SK-N-SH (cell line): ENCODE measurements around the gene JADE3. TPM values are rescaled to one million over a fixed set of nuclear protein-coding genes. Genes with fewer than 3 reads are reported as not detected.

Experiments
- CTCF ChIA-PET: fragments of 300-600, 350-600 bp; formaldehyde crosslinking; extraction: SDS; loops from one replicate; lab custom pipeline; 2021; lab: Yijun Ruan, JAX
- POLR2A ChIA-PET: fragments of 350-600 bp; sonication (Branson Sonifier 250); formaldehyde crosslinking; extraction: SDS; loops from one replicate; lab custom pipeline; 2020; ENCODE audit warnings: antibody characterized with exemption, inconsistent platforms; lab: Yijun Ruan, JAX
- DNase-seq: peaks from one replicate; pipeline ENCODE4 v3.0.0; 2012
- H2AFZ ChIP-seq: fragments of 200-600 bp; sonication (generic); 2 replicates; pipeline ENCODE4 v1.8.1; 2016; ENCODE audit warnings: antibody characterized with exemption, mild to moderate bottlenecking, low read depth
- H3F3A ChIP-seq: fragments of 200-600 bp; sonication (generic); replicated peaks from 2 replicates; pipeline ENCODE3; 2016; ENCODE audit warnings: antibody characterized with exemption, mild to moderate bottlenecking; ENCODE audit not compliant: insufficient read depth
- H3K27ac ChIP-seq, 2 experiments: fragments of 200-500 bp in 1 of 2; fragments of 200-600 bp in 1 of 2; sonication (Bioruptor generic) in 1 of 2; sonication (generic), shearing (Covaris generic) in 1 of 2; 2 replicates each; pipeline versions ENCODE4 v1.5.1 to v1.6.1; 2014 to 2016; ENCODE audit warnings: low read depth in 2 of 2, inconsistent platforms in 1 of 2, low read length in 1 of 2, mild to moderate bottlenecking in 1 of 2, mixed read lengths in 1 of 2
- H3K27me3 ChIP-seq: fragments of 200-600 bp; sonication (generic), shearing (Covaris generic); 2 replicates; pipeline ENCODE4 v1.6.1; 2016; ENCODE audit warnings: mixed run types; ENCODE audit not compliant: insufficient read depth
- H3K36me3 ChIP-seq, 2 experiments: fragments of 200-500 bp in 1 of 2; fragments of 200-600 bp in 1 of 2; sonication (Bioruptor generic) in 1 of 2; sonication (generic) in 1 of 2; replicated peaks in 1 of 2; 2 replicates each; pipeline versions ENCODE3 to v1.5.1; 2014 to 2016; ENCODE audit warnings: low read length in 1 of 2, mild to moderate bottlenecking in 1 of 2; ENCODE audit not compliant: insufficient read depth in 2 of 2, control insufficient read depth in 1 of 2
- H3K4me1 ChIP-seq, 2 experiments: fragments of 200-500 bp in 1 of 2; fragments of 200-600 bp in 1 of 2; sonication (Bioruptor generic) in 1 of 2; sonication (generic), shearing (Covaris generic) in 1 of 2; 2 replicates each; pipeline versions ENCODE4 v1.5.1 to v1.6.1; 2014 to 2016; ENCODE audit warnings: low read depth in 1 of 2, low read length in 1 of 2, mixed run types in 1 of 2; ENCODE audit not compliant: insufficient read depth in 2 of 2, control insufficient read depth in 1 of 2
- H3K4me2 ChIP-seq: fragments of 200-600 bp; sonication (generic), shearing (Covaris generic); 2 replicates; pipeline ENCODE4 v1.6.1; 2017; ENCODE audit warnings: mixed run types
- H3K4me3 ChIP-seq, 2 experiments: fragments of 200-500 bp in 1 of 2; fragments of 200-600 bp in 1 of 2; sonication (Bioruptor generic) in 1 of 2; sonication (generic), shearing (Covaris generic) in 1 of 2; 2 replicates each; pipeline versions ENCODE4 v1.5.1 to v1.8.1; 2014 to 2016; ENCODE audit warnings: low read depth in 2 of 2, inconsistent platforms in 1 of 2, low read length in 1 of 2, mild to moderate bottlenecking in 1 of 2, mixed read lengths in 1 of 2, moderate library complexity in 1 of 2
- H3K79me2 ChIP-seq: fragments of 200-600 bp; sonication (generic); 2 replicates; pipeline ENCODE4 v1.8.1; 2017; ENCODE audit warnings: mild to moderate bottlenecking; ENCODE audit not compliant: insufficient read depth
- H3K9ac ChIP-seq: fragments of 200-600 bp; sonication (generic); 2 replicates; pipeline ENCODE4 v1.6.1; 2017; ENCODE audit warnings: mixed run types
- H3K9me2 ChIP-seq: fragments of 200-600 bp; sonication (generic); 2 replicates; pipeline ENCODE4 v1.6.1; 2017; ENCODE audit warnings: mixed run types
- H3K9me3 ChIP-seq: fragments of 200-600 bp; sonication (generic); 2 replicates; pipeline ENCODE4 v1.6.1; 2017; ENCODE audit warnings: mixed run types, mild to moderate bottlenecking, moderate library complexity
- H4K20me1 ChIP-seq: fragments of 200-600 bp; sonication (generic); 2 replicates; pipeline ENCODE4 v1.6.1; 2017; ENCODE audit warnings: mild to moderate bottlenecking, mixed run types; ENCODE audit not compliant: insufficient read depth
- CHD2 ChIP-seq: fragments of 150-350 bp; IDR thresholded peaks from 2 replicates; pipeline ENCODE4 v1.6.1; 2018; ENCODE audit warnings: low read length; ENCODE audit not compliant: partially characterized antibody
- ELF1 ChIP-seq: IDR thresholded peaks from 2 replicates; pipeline ENCODE4 v1.4.0; 2012
- EP300 ChIP-seq, 2 experiments: IDR thresholded peaks; 2 replicates each; pipeline versions ENCODE4 v1.4.0 to v1.6.1; 2012; ENCODE audit warnings: borderline replicate concordance in 1 of 2, low read depth in 1 of 2, low read length in 1 of 2
- EZH2phosphoT487 ChIP-seq: fragments of 200-600 bp; sonication (generic); IDR thresholded peaks from 2 replicates; pipeline ENCODE4 v1.6.1; 2017; ENCODE audit warnings: low read depth, mixed run types, mild to moderate bottlenecking, antibody characterized with exemption, moderate library complexity, borderline replicate concordance
- FOSL2 ChIP-seq: IDR thresholded peaks from 2 replicates; pipeline ENCODE4 v1.4.0; 2012; ENCODE audit warnings: low read depth, mild to moderate bottlenecking, moderate library complexity, borderline replicate concordance
- FOXM1 ChIP-seq: IDR thresholded peaks from 2 replicates; pipeline ENCODE4 v1.4.0; 2012; ENCODE audit warnings: low read depth, mild to moderate bottlenecking
- GABPA ChIP-seq: IDR thresholded peaks from 2 replicates; pipeline ENCODE4 v1.4.0; 2012; ENCODE audit warnings: low read depth, mild to moderate bottlenecking
- GATA2 ChIP-seq: sonication (generic); formaldehyde crosslinking; IDR thresholded peaks from 2 replicates; pipeline ENCODE4 v1.5.0; 2020; ENCODE audit warnings: mild to moderate bottlenecking, missing genetic modification reagents
- JUND ChIP-seq: IDR thresholded peaks from 2 replicates; pipeline ENCODE4 v1.4.0; 2012
- MEF2A ChIP-seq: IDR thresholded peaks from 2 replicates; pipeline ENCODE4 v1.4.0; 2012; ENCODE audit warnings: low read depth, borderline replicate concordance
- NFIC ChIP-seq: IDR thresholded peaks from 2 replicates; pipeline ENCODE4 v1.4.0; 2012; ENCODE audit warnings: borderline replicate concordance
- NRF1 ChIP-seq: IDR thresholded peaks from 2 replicates; pipeline ENCODE4 v1.6.1; 2012; ENCODE audit warnings: low read depth, mild to moderate bottlenecking, low read length
- PBX3 ChIP-seq: IDR thresholded peaks from 2 replicates; pipeline ENCODE4; 2012
- POLR2AphosphoS5 ChIP-seq: IDR thresholded peaks from 2 replicates; pipeline ENCODE4 v1.6.1; 2012; ENCODE audit warnings: low read depth, low read length
- RAD21 ChIP-seq: IDR thresholded peaks from 2 replicates; pipeline ENCODE4 v1.6.1; 2012; ENCODE audit warnings: mild to moderate bottlenecking, low read length
- RFX5 ChIP-seq: IDR thresholded peaks from 2 replicates; pipeline ENCODE4 v1.6.1; 2012; ENCODE audit warnings: mild to moderate bottlenecking, improper control_type of control experiment, low read length
- SMC3 ChIP-seq: IDR thresholded peaks from 2 replicates; pipeline ENCODE4 v1.6.1; 2012; ENCODE audit warnings: low read depth, low read length, improper control_type of control experiment
- TCF12 ChIP-seq: IDR thresholded peaks from 2 replicates; pipeline ENCODE4 v1.4.0; 2012
- USF1 ChIP-seq: IDR thresholded peaks from 2 replicates; pipeline ENCODE4 v1.4.0; 2012; ENCODE audit warnings: low read depth, borderline replicate concordance
- USF2 ChIP-seq: fragments of 150-350 bp; IDR thresholded peaks from 2 replicates; pipeline ENCODE4 v1.6.1; 2017; ENCODE audit warnings: antibody characterized with exemption, low read length, low read depth, borderline replicate concordance
- ZBTB33 ChIP-seq: IDR thresholded peaks from 2 replicates; pipeline ENCODE4 v1.4.0; 2012; ENCODE audit warnings: low read depth, borderline replicate concordance
- WGBS: methylation state at CpG from one replicate; pipeline ENCODE4 v1.1.6; 2017; ENCODE audit warnings: low lambda C conversion rate; 5-methylcytosine and 5-hydroxymethylcytosine counted together
- polyA plus RNA-seq, 3 experiments: library from polyadenylated mRNA; depleted of rRNA; stranded (reverse); fragments of >200 nt; gene quantifications; 2 replicates each; pipeline ENCODE4 v1.2.3, GENCODE V29; 2012

The JADE3 gene
- polyA plus RNA-seq, 1 of the 3 experiments (the other 2 are of a cell fraction) = 3.0 TPM

GRCh38 chrX:46957297-46957696, 45.1 kb downstream of the JADE3 start:
- Histone ChIP-seq H3K9ac (no peak overlapping the region), H3K79me2 (peaks cover 39% of the 10 kb centered on the region), H3K4me3 (no peak overlapping the region), H3K36me3 (no peaks in the 10 kb centered on the region), H3K27ac (no peak overlapping the region), H3K9me2 (no peaks in the 10 kb centered on the region), H3F3A (no peaks in the 10 kb centered on the region), H3K4me2 (no peak overlapping the region), H2AFZ (no peak overlapping the region), H3K4me1 (peaks cover 4 to 10% of the 10 kb centered on the region in 2 experiments; a peak in 3 of 4 replicates), H4K20me1 (no peaks in the 10 kb centered on the region), H3K27me3 (no peaks in the 10 kb centered on the region; the same call in 1 of the 2 replicates), H3K9me3 (no peaks in the 10 kb centered on the region)
- CTCF ChIA-PET = interaction anchor here (1.7 kb wide), 1 partner anchor 27 kb away, joined by 4 read pairs; no protein-coding TSS in a partner anchor
- no peak for TF ChIP-seq POLR2AphosphoS5
- TF ChIP-seq MEF2A = no peak
- no peak for TF ChIP-seq SMC3
- no peak for TF ChIP-seq NFIC
- no peak for DNase-seq
- 37% methylated on average over 3 of the region's 3 CpGs for WGBS
- POLR2A ChIA-PET = no interaction called here

GRCh38 chrX:46959101-46959500, 46.9 kb downstream of the JADE3 start:
- Histone ChIP-seq H3K9ac (no peak overlapping the region), H3K9me2 (no peaks in the 10 kb centered on the region), H3K36me3 (no peaks in the 10 kb centered on the region), H3K4me2 (no peak overlapping the region), H3K27me3 (no peaks in the 10 kb centered on the region; the same call in 1 of the 2 replicates), H3K9me3 (no peaks in the 10 kb centered on the region), H3K4me1 (peaks cover 0 to 5% of the 10 kb centered on the region in 2 experiments; a peak in 2 of 4 replicates), H3F3A (no peaks in the 10 kb centered on the region), H3K79me2 (peaks cover 35% of the 10 kb centered on the region), H3K4me3 (no peak overlapping the region), H3K27ac (no peak overlapping the region), H4K20me1 (no peaks in the 10 kb centered on the region), H2AFZ (no peak overlapping the region)
- no peak for DNase-seq
- TF ChIP-seq RAD21 (no peak), MEF2A (no peak), JUND (no peak), NRF1 (no peak), POLR2AphosphoS5 (no peak), CHD2 (no peak), GABPA (no peak), USF1 (no peak), PBX3 (no peak), TCF12 (no peak), FOXM1 (no peak), FOSL2 (no peak), ZBTB33 (no peak), ELF1 (no peak), GATA2 (CRISPR knock-in tag) (no peak), RFX5 (no peak), NFIC (no peak), EZH2phosphoT487 (no peak), USF2 (no peak), EP300 (IDR thresholded peaks at IDR 0.05; ENCODE audit: borderline replicate concordance in 1 of 2, low read depth in 1 of 2, low read length in 1 of 2) (no peak)
- ChIA-PET POLR2A (no interaction called here), CTCF (no interaction called here)
- 51% methylated on average over 2 of the region's 2 CpGs for WGBS
